Measurements from ENCODE around the gene OTOA. TPM values are rescaled to one million over a fixed set of nuclear protein-coding genes. Genes with fewer than 3 reads are reported as not detected.

The OTOA gene
- total and polyA plus RNA-seq, 2 of the 8 experiments (the other 6 are each of a cell fraction or from before 2014, with no cell fraction given), result 0.06 to 0.32 TPM

GRCh38 chr16:21626659-21627277 is 37.0 kb upstream of the OTOA start:
- POLR2A ChIA-PET (ENCODE audit: partially characterized antibody), result interaction anchor here (0.7 kb wide), 1 partner anchor 9 kb away, joined by 4 read pairs; no protein-coding TSS in a partner anchor
- FAIRE-seq, result no peak
- CTCF ChIA-PET (ENCODE audit: partially characterized antibody), result interaction anchor here (0.5 to 0.9 kb wide), 3 partner anchors 42 to 54 kb away, joined by 3 to 4 read pairs (median 3); no protein-coding TSS in a partner anchor

More at GRCh38 chr16:21626659-21627277, 37.0 kb upstream of the OTOA start:
- Histone ChIP-seq H3K9me3 (ENCODE audit: insufficient read depth in 2 of 2, low read depth in 1 of 2, low read length in 1 of 2) (peaks cover 0 to 6% of the 10 kb centered on the region in 2 experiments; a peak in 1 of 4 replicates), H3K27ac (ENCODE audit: low read depth, low read length) (no peak overlapping the region), H2BK20ac (ENCODE audit: low read length) (no peak overlapping the region), H3K23ac (ENCODE audit: insufficient read length) (no peak overlapping the region), H3K4me3 (ENCODE audit: extremely low read depth in 1 of 4, insufficient read depth in 2 of 4, low read depth in 3 of 4, low read length in 4 of 4) (no peak overlapping the region), H4K91ac (replicated peaks; ENCODE audit: insufficient read length, low read length) (no peak overlapping the region), H4K5ac (ENCODE audit: insufficient read length, low read depth, low read length) (no peak overlapping the region), H3K79me1 (ENCODE audit: low read depth, low read length) (no peaks in the 10 kb centered on the region), H4K8ac (ENCODE audit: extremely low read depth, insufficient read depth, low read length) (no peak overlapping the region), H3K36me3 (ENCODE audit: control insufficient read depth in 2 of 4, insufficient read depth in 4 of 4, low read length in 3 of 4) (peaks cover 0 to 42% (median 23%) of the 10 kb centered on the region in 4 experiments; a peak in 5 of 8 replicates), H3K79me2 (ENCODE audit: control insufficient read depth in 1 of 2, insufficient read depth in 2 of 2, low read length in 2 of 2) (no peaks in the 10 kb centered on the region), H3K4ac (replicated peaks; ENCODE audit: insufficient read length, low read depth, low read length) (no peak overlapping the region), H3K18ac (ENCODE audit: extremely low read depth, low read length) (no peak overlapping the region), H3K14ac (ENCODE audit: insufficient read length) (no peak overlapping the region), H2BK15ac (ENCODE audit: low read length) (no peak overlapping the region), H2BK5ac (ENCODE audit: low read depth, low read length) (no peak overlapping the region), H2AFZ (ENCODE audit: low read length) (no peak overlapping the region), H3K23me2 (ENCODE audit: low read depth, low read length) (no peaks in the 10 kb centered on the region), H2BK12ac (ENCODE audit: low read depth, low read length) (no peak overlapping the region), H2BK120ac (replicated peaks; ENCODE audit: low read depth, low read length) (no peak overlapping the region), H3K27me3 (replicated peaks in 1 of 4; ENCODE audit: control insufficient read depth in 3 of 4, extremely low read depth in 1 of 4, insufficient read depth in 3 of 4, low read length in 3 of 4) (no peaks in the 10 kb centered on the region), H3K56ac (replicated peaks; ENCODE audit: insufficient read length, low read depth, low read length) (no peak overlapping the region), H3K4me1 (replicated peaks in 1 of 4; ENCODE audit: control insufficient read depth in 3 of 4, insufficient read depth in 4 of 4, low read length in 3 of 4) (no peaks in the 10 kb centered on the region), H4K20me1 (replicated peaks in 1 of 2; ENCODE audit: control insufficient read depth in 1 of 2, insufficient read depth in 2 of 2, low read length in 2 of 2) (no peaks in the 10 kb centered on the region), H3K4me2 (ENCODE audit: insufficient read depth in 1 of 2, low read depth in 2 of 2, low read length in 2 of 2) (no peak overlapping the region), H2AK5ac (ENCODE audit: low read depth, low read length) (no peak overlapping the region), H3K9ac (replicated peaks in 1 of 4; ENCODE audit: extremely low read depth in 1 of 4, low read depth in 3 of 4, low read length in 3 of 4) (no peak overlapping the region)
- TF ChIP-seq SRF (IDR thresholded peaks at IDR 0.05; ENCODE audit: low read depth, low read length) (no peak), SIN3A (conservative IDR thresholded peaks at IDR 0.05 in 1 of 2, IDR thresholded peaks at IDR 0.05 in 1 of 2; ENCODE audit: low read depth in 1 of 2, low read length in 2 of 2) (no peak), TCF12 (IDR thresholded peaks at IDR 0.05; ENCODE audit: low read depth, low read length) (no peak), PHF8 (conservative IDR thresholded peaks at IDR 0.05; ENCODE audit: low read depth, low read length) (no peak), KDM4A (IDR thresholded peaks at IDR 0.05; ENCODE audit: low read depth, low read length, severe bottlenecking) (no peak)
- WGBS, 2 experiments (ENCODE audit: extremely low coverage in 1 of 2, insufficient coverage in 1 of 2, insufficient read length in 1 of 2, insufficient replicate concordance in 2 of 2, low coverage in 1 of 2, low lambda C conversion rate in 2 of 2, missing lambda C conversion rate in 1 of 2), result 97% methylated on average over 6 of the region's 6 CpGs; no CpG with 5 or more reads in 1 of the 2 experiments
- DNase-seq (ENCODE audit: low read depth in 1 of 2, low spot score in 2 of 2), result no peak

Data from H1 (cell line).